ENCODE measurements around the gene CTTN.

CTTN gene

DNA sequence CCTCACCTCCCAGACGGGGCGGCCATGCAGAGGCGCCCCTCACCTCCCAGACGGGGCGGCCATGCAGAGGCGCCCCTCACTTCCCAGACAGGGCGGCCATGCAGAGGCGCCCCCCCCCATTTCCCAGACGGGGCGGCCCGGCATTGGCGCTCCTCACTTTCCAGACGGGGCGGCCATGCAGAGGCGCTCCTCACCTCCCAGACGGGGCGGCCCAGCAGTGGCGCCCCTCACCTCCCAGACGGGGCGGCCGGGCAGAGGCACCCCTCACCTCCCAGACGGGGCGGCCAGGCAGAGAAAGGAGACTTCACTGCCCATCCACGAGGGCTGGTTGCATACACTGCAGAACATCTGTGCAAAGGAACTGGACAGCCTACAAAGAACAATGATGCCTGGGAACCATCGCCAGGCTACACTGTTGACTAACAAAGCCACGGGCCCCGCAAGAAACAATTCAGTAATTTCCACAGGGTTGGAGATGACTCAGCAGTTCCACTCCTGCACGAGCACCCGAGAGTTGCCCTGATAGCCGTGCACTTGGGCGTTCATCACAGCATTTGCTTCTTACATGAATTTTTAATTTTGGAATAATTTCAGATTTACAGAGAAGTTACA is 58.7 kb downstream of the CTTN start:
- H3K27ac ChIP-seq, result no peak overlapping the region
- no peak overlapping the region for H3K4me3 ChIP-seq
- H3K36me3 ChIP-seq, result no peaks in the 10 kb centered on the region
- no peak for DNase-seq
- no peaks in the 10 kb centered on the region for H3K9me3 ChIP-seq
- intact Hi-C loops (cut with DNase I; ENCODE audit: low total_unique reads), result no loop called here
- peaks cover 0 to 22% of the 10 kb centered on the region in 2 donors for H3K27me3 ChIP-seq
- TF ChIP-seq, protein P1, sequence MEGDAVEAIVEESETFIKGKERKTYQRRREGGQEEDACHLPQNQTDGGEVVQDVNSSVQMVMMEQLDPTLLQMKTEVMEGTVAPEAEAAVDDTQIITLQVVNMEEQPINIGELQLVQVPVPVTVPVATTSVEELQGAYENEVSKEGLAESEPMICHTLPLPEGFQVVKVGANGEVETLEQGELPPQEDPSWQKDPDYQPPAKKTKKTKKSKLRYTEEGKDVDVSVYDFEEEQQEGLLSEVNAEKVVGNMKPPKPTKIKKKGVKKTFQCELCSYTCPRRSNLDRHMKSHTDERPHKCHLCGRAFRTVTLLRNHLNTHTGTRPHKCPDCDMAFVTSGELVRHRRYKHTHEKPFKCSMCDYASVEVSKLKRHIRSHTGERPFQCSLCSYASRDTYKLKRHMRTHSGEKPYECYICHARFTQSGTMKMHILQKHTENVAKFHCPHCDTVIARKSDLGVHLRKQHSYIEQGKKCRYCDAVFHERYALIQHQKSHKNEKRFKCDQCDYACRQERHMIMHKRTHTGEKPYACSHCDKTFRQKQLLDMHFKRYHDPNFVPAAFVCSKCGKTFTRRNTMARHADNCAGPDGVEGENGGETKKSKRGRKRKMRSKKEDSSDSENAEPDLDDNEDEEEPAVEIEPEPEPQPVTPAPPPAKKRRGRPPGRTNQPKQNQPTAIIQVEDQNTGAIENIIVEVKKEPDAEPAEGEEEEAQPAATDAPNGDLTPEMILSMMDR (IDR thresholded peaks at IDR 0.05), result no peak
- H3K4me1 ChIP-seq, result no peaks in the 10 kb centered on the region

DNA sequence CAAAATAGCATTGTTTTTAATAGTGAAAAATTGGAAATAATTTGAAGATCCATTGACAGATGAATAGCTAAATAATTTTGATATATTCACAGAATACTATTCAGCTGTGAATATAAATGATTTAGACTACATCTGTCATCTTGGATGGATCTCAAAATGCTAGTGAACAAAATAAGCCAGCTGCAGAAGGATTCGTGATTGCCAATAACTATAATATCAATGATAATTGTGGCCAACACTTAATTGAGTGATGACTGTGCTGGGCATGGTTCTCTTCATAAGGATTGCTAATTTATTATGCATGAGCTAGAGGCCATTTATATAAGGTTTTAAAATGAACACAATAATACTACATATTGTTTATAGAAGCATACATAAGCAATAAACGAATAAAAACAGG is 60.4 kb downstream of the CTTN start:
- Histone ChIP-seq H3K4me1 (no peaks in the 10 kb centered on the region), H3K36me3 (no peaks in the 10 kb centered on the region), H3K4me3 (no peak overlapping the region), H3K9me3 (no peaks in the 10 kb centered on the region), H3K27ac (no peak overlapping the region), H3K27me3 (peaks cover 0 to 36% of the 10 kb centered on the region in 2 donors)
- intact Hi-C loops (cut with DNase I; ENCODE audit: low total_unique reads), result no loop called here
- TF ChIP-seq, protein P1 (IDR thresholded peaks at IDR 0.05), result no peak
- no peak for DNase-seq

DNA sequence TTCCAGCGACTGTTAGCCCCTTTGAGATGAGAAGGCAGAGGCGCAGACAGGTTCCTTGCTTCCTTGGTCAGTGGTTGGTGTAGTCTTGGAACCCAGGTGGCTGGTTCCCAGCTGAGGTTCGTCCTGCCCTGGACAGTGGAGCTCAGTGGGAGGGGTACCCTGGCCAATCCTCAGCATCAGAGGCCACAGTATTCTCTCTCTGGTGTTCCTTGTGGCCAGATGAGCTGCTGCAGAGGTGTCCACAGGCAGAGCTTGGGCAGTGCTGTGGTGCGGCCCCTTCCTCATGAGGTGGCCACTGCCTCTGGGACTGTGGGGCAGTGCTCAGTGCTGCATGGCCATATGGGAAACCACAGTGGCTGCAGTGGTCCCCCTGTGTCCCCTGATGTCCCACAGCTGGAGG is 61.8 kb downstream of the CTTN start:
- H3K36me3 ChIP-seq, result no peaks in the 10 kb centered on the region
- intact Hi-C loops (cut with DNase I; ENCODE audit: low total_unique reads), result no loop called here
- no peak for DNase-seq
- H3K27ac ChIP-seq, result no peak overlapping the region
- no peaks in the 10 kb centered on the region for H3K9me3 ChIP-seq
- H3K4me1 ChIP-seq, result no peaks in the 10 kb centered on the region
- TF ChIP-seq, protein P1 (IDR thresholded peaks at IDR 0.05), result no peak
- peaks cover 0 to 46% of the 10 kb centered on the region in 2 donors for H3K27me3 ChIP-seq
- H3K4me3 ChIP-seq, result no peak overlapping the region

DNA sequence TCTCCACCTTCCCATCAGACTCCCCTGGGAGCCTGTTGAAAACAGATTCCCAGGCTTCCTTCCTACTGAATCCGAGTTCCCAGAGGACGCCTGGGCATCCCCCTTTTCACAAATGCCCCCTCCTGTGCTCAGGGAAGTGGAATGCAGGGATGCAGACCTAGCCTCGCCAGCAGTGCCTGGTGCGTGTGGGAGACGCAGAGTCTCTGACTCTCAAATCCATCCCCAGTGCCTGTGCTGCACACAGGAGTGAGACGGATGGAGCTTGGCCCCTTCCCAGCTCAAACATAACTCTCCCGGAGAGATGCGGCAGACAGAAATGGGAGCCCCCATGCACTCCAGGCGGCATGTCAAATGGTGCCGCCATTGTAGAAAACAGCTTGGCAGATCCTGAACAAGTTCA is 62.6 kb downstream of the CTTN start:
- H3K4me1 ChIP-seq, result no peaks in the 10 kb centered on the region
- H3K9me3 ChIP-seq, result no peaks in the 10 kb centered on the region
- TF ChIP-seq, protein P1 (IDR thresholded peaks at IDR 0.05), result no peak
- no peak for DNase-seq
- peaks cover 0 to 49% of the 10 kb centered on the region in 2 donors for H3K27me3 ChIP-seq
- H3K36me3 ChIP-seq, result no peaks in the 10 kb centered on the region
- intact Hi-C loops (cut with DNase I; ENCODE audit: low total_unique reads), result no loop called here
- H3K4me3 ChIP-seq, result no peak overlapping the region
- H3K27ac ChIP-seq, result no peak overlapping the region

DNA sequence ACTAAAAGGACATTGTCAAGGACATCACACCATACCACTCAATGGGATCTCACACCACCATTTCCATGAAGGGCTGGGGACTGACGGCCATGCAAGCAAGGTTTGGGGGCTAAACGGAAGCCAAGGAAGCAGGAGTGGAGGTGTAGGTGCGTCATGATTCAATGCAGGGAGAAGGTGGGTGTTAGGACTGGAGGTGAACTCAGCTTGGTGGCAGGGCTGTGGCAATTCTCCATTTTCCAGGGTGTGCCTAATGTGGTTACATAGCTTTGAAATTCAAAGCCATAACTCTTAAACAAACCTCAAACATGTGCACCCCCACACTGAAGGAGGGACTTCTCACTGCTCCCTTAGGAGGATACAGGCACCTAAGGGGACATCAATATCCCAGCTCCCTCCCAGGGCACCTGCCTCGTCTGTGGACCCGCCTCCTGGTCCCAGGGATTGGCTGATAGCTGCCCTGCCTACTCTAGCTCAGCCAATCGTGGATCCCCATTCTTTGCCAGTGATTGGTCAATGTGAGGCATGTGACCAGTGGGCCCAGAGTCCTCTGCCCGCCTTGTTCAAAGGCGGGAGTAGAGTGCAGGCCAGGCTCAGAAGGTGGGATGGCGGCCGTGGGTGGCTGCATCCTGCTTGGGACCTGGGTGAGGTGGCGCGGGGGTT is 64.6 kb downstream of the CTTN start:
- H3K4me3 ChIP-seq, result no peak overlapping the region
- TF ChIP-seq, protein P1 (IDR thresholded peaks at IDR 0.05), result no peak
- DNase-seq, result no peak
- H3K27me3 ChIP-seq, result peaks cover 0 to 52% of the 10 kb centered on the region in 2 donors
- no peaks in the 10 kb centered on the region for H3K4me1 ChIP-seq
- H3K9me3 ChIP-seq, result no peaks in the 10 kb centered on the region
- no peak overlapping the region for H3K27ac ChIP-seq
- intact Hi-C loops (cut with DNase I; ENCODE audit: low total_unique reads), result no loop called here
- no peaks in the 10 kb centered on the region for H3K36me3 ChIP-seq

Data from tibial artery (tissue), 4 donors.